GM13977 (cell line): ENCODE results near the gene KCNIP4.

ENCODE experiments used
- DNase-seq: peaks from one replicate; pipeline ENCODE4 v3.0.0; 2012; ENCODE audit warnings: low spot score
- CTCF ChIP-seq: IDR thresholded peaks from 2 replicates; pipeline ENCODE4 v1.5.1; 2012; ENCODE audit warnings: mild to moderate bottlenecking, control low read depth; ENCODE audit not compliant: insufficient read depth; ENCODE audit errors: extremely low read depth, missing control alignments
- in situ Hi-C: fragments of 300-500 bp; cut with MboI; formaldehyde crosslinking; loops from one replicate; pipeline ENCODE4 v1.12.0; 2022; ENCODE audit warnings: low sequenced_read_pairs, low pct_unique_long_range_greater_than_20kb, mixed read lengths, inconsistent platforms; ENCODE audit not compliant: unreplicated experiment

The KCNIP4 gene

GRCh38 chr4:21410372-21410771 lies 538.2 kb downstream of the KCNIP4 start:
- no peak for TF ChIP-seq CTCF
- DNase-seq = no peak
- in situ Hi-C loops = no loop called here

- DNase-seq = no peak
- TF ChIP-seq CTCF = no peak
- in situ Hi-C loops = no loop called here
These were observed 560.9 kb downstream of the KCNIP4 start for GRCh38 chr4:21387683-21388082.

- in situ Hi-C loops = no loop called here
- DNase-seq = no peak
- no peak for TF ChIP-seq CTCF
These were observed 562.3 kb downstream of the KCNIP4 start for GRCh38 chr4:21386166-21386780.

GRCh38 chr4:21385706-21386105 lies 562.9 kb downstream of the KCNIP4 start:
- no peak for DNase-seq
- in situ Hi-C loops = no loop called here
- TF ChIP-seq CTCF = no peak

GRCh38 chr4:21384609-21385008 lies 564.0 kb downstream of the KCNIP4 start:
- no peak for TF ChIP-seq CTCF
- in situ Hi-C loops = no loop called here
- no peak for DNase-seq

- DNase-seq = no peak
- TF ChIP-seq CTCF = no peak
- in situ Hi-C loops = no loop called here
These were observed 567.7 kb downstream of the KCNIP4 start for GRCh38 chr4:21380861-21381260.
